Upper lobe of left lung (tissue), 6 donors: ENCODE data around the gene PPM1L. TPM values are rescaled to one million over a fixed set of nuclear protein-coding genes. Genes with fewer than 3 reads are reported as not detected.

Experiments used
- ATAC-seq, 2 donors: fragments of 200-7000 bp; cut with Tn5 transposase; one replicate each; pipeline ENCODE4 v1.9.1; 2022; ENCODE audit warnings: mild to moderate bottlenecking in 2 of 2, moderate library complexity in 2 of 2; ENCODE audit not compliant: low FRiP score in 2 of 2
- DNase-seq, 2 donors: peaks; one replicate each; pipeline ENCODE4 v3.0.0-alpha.2; 2019 to 2020
- H3K27ac ChIP-seq, 4 donors: fragments of 200-600 bp; sonication (generic); one replicate each; pipeline ENCODE4 v1.5.1; 2016 to 2019
- H3K27me3 ChIP-seq, 4 donors: fragments of 200-600 bp; sonication (generic); one replicate each; pipeline ENCODE4 v1.5.1; 2017 to 2019
- H3K36me3 ChIP-seq, 4 donors: fragments of 200-600 bp; sonication (generic); one replicate each; pipeline ENCODE4 v1.5.1; 2016 to 2019
- H3K4me1 ChIP-seq, 4 donors: fragments of 200-600 bp; sonication (generic); one replicate each; pipeline ENCODE4 v1.5.1; 2018 to 2019
- H3K4me3 ChIP-seq, 4 donors: fragments of 200-600 bp; sonication (generic); one replicate each; pipeline ENCODE4 v1.5.1; 2017 to 2019; ENCODE audit warnings: mild to moderate bottlenecking in 2 of 4, moderate library complexity in 1 of 4
- H3K9me3 ChIP-seq, 4 donors: fragments of 200-600 bp; sonication (generic); one replicate each; pipeline ENCODE4 v1.5.1; 2018 to 2019
- CTCF ChIP-seq, 6 experiments: fragments of 450-650 bp in 4 of 6; fragments of 200-600 bp in 2 of 6; sonication (generic) in 2 of 6; IDR thresholded peaks; one replicate each; pipeline ENCODE4 v1.5.1; 2016 to 2019; ENCODE audit warnings: antibody characterized with exemption in 6 of 6
- EP300 ChIP-seq, 4 donors: sonication (generic); formaldehyde crosslinking; IDR thresholded peaks; one replicate each; pipeline ENCODE4 v1.5.1; 2017; ENCODE audit warnings: antibody characterized with exemption in 4 of 4, control low read depth in 2 of 4
- POLR2A ChIP-seq, 4 donors: fragments of 450-650 bp; IDR thresholded peaks; one replicate each; pipeline ENCODE4 v1.5.1; 2016 to 2017; ENCODE audit warnings: antibody characterized with exemption in 4 of 4, mild to moderate bottlenecking in 2 of 4
- POLR2AphosphoS5 ChIP-seq, 2 donors: sonication (generic); formaldehyde crosslinking; IDR thresholded peaks; one replicate each; pipeline ENCODE4 v1.5.1; 2017; ENCODE audit warnings: antibody characterized with exemption in 2 of 2
- whole genome bisulfite sequencing, 2 donors: methylation state at CpG; one replicate each; pipeline ENCODE4 v1.1.5; 2017 to 2018; 5-methylcytosine and 5-hydroxymethylcytosine counted together
- total RNA-seq, 6 donors: library from RNA; depleted of rRNA in 4 of 6; stranded (reverse); fragments of >200 nt in 4 of 6; gene quantifications; one replicate each; pipeline versions ENCODE4 v1.1.0 to v1.2.1, GENCODE V29; 2016 to 2021
- donor health status: DM: no; HTN: no; CAD: no; lungs with moderate emphysema.
- donor health status: DM: no; HTN: yes; CAD: no; lungs with severe emphysema.

PPM1L gene
- total RNA-seq, 6 donors from 2014 or later = 11.3 to 26.8 (median 18.7) TPM

GRCh38 chr3:160758929-160759577 is 3.0 kb downstream of the PPM1L start:
- no peak for DNase-seq
- no peaks in the 10 kb centered on the region for H3K9me3 ChIP-seq
- TF ChIP-seq CTCF (IDR thresholded peaks at IDR 0.05) = no peak
- no peak for TF ChIP-seq POLR2AphosphoS5 (IDR thresholded peaks at IDR 0.05)
- no peak for TF ChIP-seq EP300 (IDR thresholded peaks at IDR 0.05)
- TF ChIP-seq POLR2A (IDR thresholded peaks at IDR 0.05) = no peak
- no peak for ATAC-seq
- no peak overlapping the region for H3K27ac ChIP-seq
- no peaks in the 10 kb centered on the region for H3K36me3 ChIP-seq
- 88 to 90% methylated on average over 3 of the region's 3 CpGs for WGBS, 2 donors
- no peaks in the 10 kb centered on the region for H3K27me3 ChIP-seq
- peaks cover 13 to 22% (median 17%) of the 10 kb centered on the region in 4 donors for H3K4me1 ChIP-seq
- no peak overlapping the region for H3K4me3 ChIP-seq

- DNase-seq = no peak
- no peak overlapping the region for H3K27ac ChIP-seq
- H3K4me1 ChIP-seq = peaks cover 0 to under 1% (median 0%) of the 10 kb centered on the region in 4 donors
- ATAC-seq = no peak
- 71 to 100% methylated on average over 1 of the region's 1 CpG for WGBS, 2 donors
- TF ChIP-seq POLR2AphosphoS5 (IDR thresholded peaks at IDR 0.05) = no peak
- H3K36me3 ChIP-seq = no peaks in the 10 kb centered on the region
- no peaks in the 10 kb centered on the region for H3K27me3 ChIP-seq
- H3K9me3 ChIP-seq = no peaks in the 10 kb centered on the region
- H3K4me3 ChIP-seq = no peak overlapping the region
Measured at GRCh38 chr3:160763073-160763472, 7.0 kb downstream of the PPM1L start.

- H3K9me3 ChIP-seq = no peaks in the 10 kb centered on the region
- ATAC-seq (no peak), DNase-seq (no peak)
- WGBS, 2 donors = 84 to 88% methylated on average over 1 of the region's 1 CpG
- H3K27me3 ChIP-seq = no peaks in the 10 kb centered on the region
- no peaks in the 10 kb centered on the region for H3K4me1 ChIP-seq
- no peaks in the 10 kb centered on the region for H3K36me3 ChIP-seq
- TF ChIP-seq EP300 (IDR thresholded peaks at IDR 0.05) = no peak
- TF ChIP-seq POLR2A (IDR thresholded peaks at IDR 0.05) = no peak
- no peak for TF ChIP-seq POLR2AphosphoS5 (IDR thresholded peaks at IDR 0.05)
- no peak for TF ChIP-seq CTCF (IDR thresholded peaks at IDR 0.05)
- no peak overlapping the region for H3K4me3 ChIP-seq
- H3K27ac ChIP-seq = no peak overlapping the region
Measured at GRCh38 chr3:160765211-160765610, 9.2 kb downstream of the PPM1L start.

- H3K9me3 ChIP-seq = no peaks in the 10 kb centered on the region
- no peak for DNase-seq
- H3K4me3 ChIP-seq = no peak overlapping the region
- TF ChIP-seq POLR2A (IDR thresholded peaks at IDR 0.05) (no peak), POLR2AphosphoS5 (IDR thresholded peaks at IDR 0.05) (no peak), CTCF (IDR thresholded peaks at IDR 0.05) (no peak), EP300 (IDR thresholded peaks at IDR 0.05) (no peak)
- no peaks in the 10 kb centered on the region for H3K36me3 ChIP-seq
- no peak overlapping the region for H3K27ac ChIP-seq
- no peak for ATAC-seq
- no peaks in the 10 kb centered on the region for H3K4me1 ChIP-seq
- H3K27me3 ChIP-seq = no peaks in the 10 kb centered on the region
Measured at GRCh38 chr3:160768031-160768430, 12.0 kb downstream of the PPM1L start.

GRCh38 chr3:160768918-160769317 is 12.9 kb downstream of the PPM1L start:
- ATAC-seq = no peak
- 88 to 90% methylated on average over 2 of the region's 2 CpGs for WGBS, 2 donors
- H3K36me3 ChIP-seq = no peaks in the 10 kb centered on the region

More at GRCh38 chr3:160768918-160769317, 12.9 kb downstream of the PPM1L start:
- Histone ChIP-seq H3K4me3 (no peak overlapping the region), H3K27ac (no peak overlapping the region), H3K27me3 (no peaks in the 10 kb centered on the region), H3K4me1 (no peaks in the 10 kb centered on the region), H3K9me3 (no peaks in the 10 kb centered on the region)
- DNase-seq = no peak
- TF ChIP-seq POLR2A (IDR thresholded peaks at IDR 0.05) (no peak), POLR2AphosphoS5 (IDR thresholded peaks at IDR 0.05) (no peak), CTCF (IDR thresholded peaks at IDR 0.05) (no peak), EP300 (IDR thresholded peaks at IDR 0.05) (no peak)
